Activated T-cell treated with anti-CD3 and anti-CD28 coated beads, Interleukin-2, amount 50 U/mL, for 72 hours (primary cell): ENCODE measurements around the gene SYNE4. TPM values are rescaled to one million over a fixed set of nuclear protein-coding genes. Genes with fewer than 3 reads are reported as not detected.
"Not testable (repeated sequence)": the region's sequence is repeated elsewhere in the genome, so short reads cannot be mapped to it uniquely, and the experiment has no call there.

Source experiments
- ATAC-seq, 2 donors: fragments of 150-1000 bp; cut with Tn5 transposase; replicated peaks in 1 of 2; 2 replicates each; pipeline ENCODE4 v1.10.0; 2021; ENCODE audit warnings: moderate library complexity in 2 of 2, mild to moderate bottlenecking in 1 of 2
- DNase-seq, 2 donors: peaks; one replicate each; pipeline ENCODE4 v3.0.0; 2021 to 2022; ENCODE audit warnings: mixed read lengths in 1 of 2
- H3K27ac Mint-ChIP-seq: one replicate; pipeline ENCODE4 v1.8.0; 2022; ENCODE audit warnings: mild to moderate bottlenecking, moderate library complexity, mixed read lengths
- H3K27me3 Mint-ChIP-seq: one replicate; pipeline ENCODE4 v1.8.0; 2022; ENCODE audit warnings: low read depth, mixed read lengths
- H3K36me3 Mint-ChIP-seq, 2 donors: one replicate each; pipeline ENCODE4 v1.8.0; 2022; ENCODE audit warnings: mixed read lengths in 2 of 2, mild to moderate bottlenecking in 1 of 2; ENCODE audit not compliant: insufficient read depth in 2 of 2
- H3K4me1 Mint-ChIP-seq: one replicate; pipeline ENCODE4 v1.8.0; 2022; ENCODE audit warnings: low read depth, mixed read lengths
- H3K4me3 Mint-ChIP-seq, 2 donors: one replicate each; pipeline ENCODE4 v1.8.0; 2022; ENCODE audit warnings: mild to moderate bottlenecking in 2 of 2, mixed read lengths in 2 of 2, moderate library complexity in 2 of 2
- H3K9me3 Mint-ChIP-seq, 2 donors: one replicate each; pipeline ENCODE4 v1.8.0; 2022; ENCODE audit warnings: mixed read lengths in 2 of 2
- total RNA-seq, 2 donors: library from RNA; stranded (reverse); gene quantifications; one replicate each; pipeline ENCODE4 v1.2.3, GENCODE V29; 2022

The SYNE4 gene
- total RNA-seq, 2 donors from 2014 or later: 3.3 to 4.8 TPM

- Mint-ChIP-seq H3K36me3 (peaks cover 0 to 4% of the 10 kb centered on the region in 2 donors), H3K4me1 (peaks cover 25% of the 10 kb centered on the region), H3K4me3 (no peak overlapping the region), H3K27me3 (peaks cover 10% of the 10 kb centered on the region), H3K9me3 (peaks cover 0 to 1% of the 10 kb centered on the region in 2 donors), H3K27ac (no peak overlapping the region)
- ATAC-seq (no peak), DNase-seq (no peak)
These were observed 16.7 kb downstream of the SYNE4 start for GRCh38 chr19:35991731-35992450.

- peaks cover 18% of the 10 kb centered on the region for H3K27me3 Mint-ChIP-seq
- DNase-seq: no peak
- H3K36me3 Mint-ChIP-seq: peaks cover 0 to 2% of the 10 kb centered on the region in 2 donors
These were observed 17.6 kb downstream of the SYNE4 start for GRCh38 chr19:35990771-35991730.

DNA sequence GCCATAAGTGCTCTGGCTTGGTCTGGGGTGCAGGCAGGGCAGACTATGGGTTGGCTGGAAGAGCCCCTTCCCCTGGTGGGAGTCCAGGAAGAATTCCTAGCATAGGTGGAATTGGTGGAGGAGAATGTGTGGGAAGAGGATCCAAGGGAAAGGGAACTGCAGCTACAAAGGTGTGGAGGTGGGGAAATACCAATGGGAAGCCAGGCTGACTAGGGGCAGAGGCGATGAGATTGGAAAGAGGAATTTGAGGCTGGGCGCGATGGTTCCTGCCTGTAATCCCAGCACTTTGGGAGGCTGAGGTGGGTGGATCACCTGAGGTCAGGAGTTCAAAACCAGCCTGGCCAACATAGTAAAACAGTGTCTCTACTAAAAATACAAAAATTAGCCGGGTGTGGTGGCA lies 18.5 kb downstream of the SYNE4 start:
- Mint-ChIP-seq H3K27ac (no peak overlapping the region), H3K4me1 (peaks cover 19% of the 10 kb centered on the region), H3K36me3 (peaks cover 0 to 2% of the 10 kb centered on the region in 2 donors), H3K9me3 (peaks cover 0 to 3% of the 10 kb centered on the region in 2 donors), H3K4me3 (no peak overlapping the region), H3K27me3 (peaks cover 27% of the 10 kb centered on the region)
- ATAC-seq: no peak
- no peak for DNase-seq

More at GRCh38 chr19:35990771-35991730, 17.6 kb downstream of the SYNE4 start:
- ATAC-seq: no peak
- H3K27ac Mint-ChIP-seq: no peak overlapping the region
- peaks cover 0 to 1% of the 10 kb centered on the region in 2 donors for H3K9me3 Mint-ChIP-seq
- H3K4me1 Mint-ChIP-seq: peaks cover 24% of the 10 kb centered on the region
- H3K4me3 Mint-ChIP-seq: no peak overlapping the region

DNA sequence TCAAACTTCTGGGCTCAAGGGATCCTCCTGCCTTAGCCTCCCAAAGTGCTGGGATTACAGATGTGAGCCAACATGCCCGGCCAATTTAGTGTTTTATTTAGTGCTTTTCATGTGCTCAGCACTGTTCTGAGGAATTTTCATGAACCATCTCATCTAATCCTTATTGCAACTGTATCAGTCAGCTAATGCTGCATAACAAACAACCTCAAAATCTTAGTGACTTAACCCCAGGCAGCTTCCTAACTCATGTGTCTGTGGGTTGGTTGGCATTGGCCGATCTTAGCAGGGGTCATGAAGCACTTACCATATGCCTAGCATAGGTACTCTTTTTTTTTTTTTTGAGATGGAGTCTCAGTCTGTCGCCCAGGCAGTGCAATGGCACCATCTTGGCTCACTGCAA lies 19.8 kb downstream of the SYNE4 start:
- Mint-ChIP-seq H3K27me3 (peaks cover 40% of the 10 kb centered on the region), H3K27ac (no peak overlapping the region), H3K4me3 (no peak overlapping the region), H3K4me1 (peaks cover 8% of the 10 kb centered on the region), H3K9me3 (peaks cover 0 to 3% of the 10 kb centered on the region in 2 donors), H3K36me3 (no peaks in the 10 kb centered on the region)
- DNase-seq: no peak
- ATAC-seq: no peak

DNA sequence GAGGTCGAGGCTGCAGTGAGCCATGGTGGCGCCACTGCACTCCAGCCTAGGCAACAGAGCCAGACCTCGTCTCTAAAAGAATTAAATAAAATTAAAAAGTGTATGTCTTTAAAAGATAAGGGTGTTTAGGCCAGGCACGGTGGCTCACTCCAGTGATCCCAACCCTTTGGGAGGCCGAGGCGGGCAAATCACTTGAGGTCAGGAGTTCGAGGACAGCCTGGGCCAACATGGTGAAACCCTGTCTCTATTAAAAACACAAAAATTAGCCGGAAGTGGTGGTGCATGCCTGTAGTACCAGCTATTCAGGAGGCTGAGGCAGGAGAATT lies 21.1 kb downstream of the SYNE4 start:
- no peaks in the 10 kb centered on the region for H3K36me3 Mint-ChIP-seq
- ATAC-seq: no peak
- peaks cover 8% of the 10 kb centered on the region for H3K4me1 Mint-ChIP-seq
- H3K27ac Mint-ChIP-seq: no peak overlapping the region
- DNase-seq: no peak
- peaks cover 0 to 3% of the 10 kb centered on the region in 2 donors for H3K9me3 Mint-ChIP-seq
- H3K27me3 Mint-ChIP-seq: peaks cover 40% of the 10 kb centered on the region
- peak overlapping the region in 1 of 2 donors; percentile 83 for H3K4me3 Mint-ChIP-seq

DNA sequence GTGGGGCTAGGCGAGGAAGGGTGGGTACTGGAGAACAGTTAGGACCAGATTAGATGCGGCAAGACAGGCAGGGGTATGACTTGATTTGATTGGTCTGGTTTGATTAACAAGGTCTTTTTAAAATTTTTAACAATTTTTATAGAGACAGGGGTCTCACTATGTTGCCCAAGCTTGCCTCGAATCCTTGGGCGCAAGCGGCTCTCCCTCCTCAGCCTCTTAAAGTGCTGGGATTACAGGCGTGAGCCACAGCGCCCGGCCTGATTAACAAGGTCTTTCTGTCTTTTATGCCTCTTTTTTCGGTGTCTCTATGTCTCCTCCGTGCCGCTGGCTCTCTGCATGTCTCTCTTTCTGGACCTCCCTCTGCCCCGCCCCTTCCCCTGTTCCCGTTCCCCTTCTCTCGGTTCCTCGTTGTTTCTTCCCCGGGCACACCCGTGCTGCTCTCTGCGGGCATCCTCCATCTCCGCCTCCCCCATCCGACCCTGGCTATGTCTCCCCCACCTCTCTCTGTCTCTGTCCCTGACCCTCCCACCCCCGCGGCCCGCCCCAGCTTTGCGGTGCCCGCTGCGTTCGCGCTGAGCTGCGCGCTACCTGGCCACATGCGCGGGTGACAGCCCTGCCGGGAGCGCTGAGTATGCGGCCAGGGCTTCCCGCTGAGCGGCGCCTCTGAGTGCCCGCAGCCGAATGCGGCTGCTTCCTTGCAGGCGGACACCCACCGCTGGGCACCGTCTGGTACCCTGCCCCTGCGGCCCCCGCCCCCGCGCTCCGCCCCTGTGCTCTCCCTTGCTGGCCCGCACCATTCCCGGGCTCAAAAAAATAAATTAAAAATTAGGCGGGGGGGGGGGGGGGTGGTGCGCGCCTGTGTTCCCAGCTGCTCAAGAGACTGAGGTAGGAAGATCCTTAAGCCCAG lies 21.7 kb downstream of the SYNE4 start:
- H3K36me3 Mint-ChIP-seq: no peaks in the 10 kb centered on the region
- peaks cover 0 to 3% of the 10 kb centered on the region in 2 donors for H3K9me3 Mint-ChIP-seq
- H3K4me1 Mint-ChIP-seq: peaks cover 8% of the 10 kb centered on the region
- H3K27me3 Mint-ChIP-seq: peaks cover 40% of the 10 kb centered on the region
- DNase-seq (peak; percentile 19 to 22), ATAC-seq (peak; percentile 72 to 73)
- peak overlapping the region; percentile 77 to 83 for H3K4me3 Mint-ChIP-seq
- H3K27ac Mint-ChIP-seq: no peak overlapping the region

GRCh38 chr19:35986111-35986510 lies 22.5 kb downstream of the SYNE4 start:
- ATAC-seq: no peak
- Mint-ChIP-seq H3K36me3 (no peaks in the 10 kb centered on the region), H3K27me3 (peaks cover 40% of the 10 kb centered on the region), H3K4me3 (peak overlapping the region; percentile 52 to 83), H3K9me3 (peaks cover 0 to 3% of the 10 kb centered on the region in 2 donors), H3K27ac (no peak overlapping the region), H3K4me1 (peaks cover 8% of the 10 kb centered on the region)
- DNase-seq: no peak

DNA sequence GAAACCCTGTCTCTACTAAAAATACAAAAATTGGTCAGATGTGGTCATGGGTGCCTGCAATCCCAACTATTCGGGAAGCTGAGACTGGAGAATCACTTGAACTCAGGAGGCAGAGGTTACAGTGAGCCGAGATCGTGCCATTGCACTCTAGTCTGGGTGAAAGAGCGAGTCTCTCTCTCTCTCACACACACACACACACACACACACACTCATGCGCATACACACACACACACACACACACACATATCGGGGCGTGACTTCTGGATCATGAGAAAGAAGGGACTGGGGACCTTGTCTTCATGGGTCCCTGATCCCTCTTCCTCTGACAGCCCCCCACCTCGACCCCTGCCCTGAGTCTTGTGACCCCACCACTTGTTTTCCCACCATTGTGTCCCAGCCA lies 25.4 kb downstream of the SYNE4 start:
- Mint-ChIP-seq H3K27ac (no peak overlapping the region), H3K4me1 (peaks cover 8% of the 10 kb centered on the region), H3K9me3 (peaks cover 0 to 2% of the 10 kb centered on the region in 2 donors), H3K36me3 (no peaks in the 10 kb centered on the region), H3K27me3 (peaks cover 51% of the 10 kb centered on the region), H3K4me3 (no peak overlapping the region)
- ATAC-seq: no peak
- no peak for DNase-seq

- not testable (repeated sequence) for H3K4me1 Mint-ChIP-seq, H3K9me3 Mint-ChIP-seq, H3K27ac Mint-ChIP-seq, ATAC-seq, DNase-seq, H3K36me3 Mint-ChIP-seq, H3K4me3 Mint-ChIP-seq
- H3K27me3 Mint-ChIP-seq: peaks cover 39% of the 10 kb centered on the region
These were observed 27.6 kb downstream of the SYNE4 start for GRCh38 chr19:35980997-35981396.

DNA sequence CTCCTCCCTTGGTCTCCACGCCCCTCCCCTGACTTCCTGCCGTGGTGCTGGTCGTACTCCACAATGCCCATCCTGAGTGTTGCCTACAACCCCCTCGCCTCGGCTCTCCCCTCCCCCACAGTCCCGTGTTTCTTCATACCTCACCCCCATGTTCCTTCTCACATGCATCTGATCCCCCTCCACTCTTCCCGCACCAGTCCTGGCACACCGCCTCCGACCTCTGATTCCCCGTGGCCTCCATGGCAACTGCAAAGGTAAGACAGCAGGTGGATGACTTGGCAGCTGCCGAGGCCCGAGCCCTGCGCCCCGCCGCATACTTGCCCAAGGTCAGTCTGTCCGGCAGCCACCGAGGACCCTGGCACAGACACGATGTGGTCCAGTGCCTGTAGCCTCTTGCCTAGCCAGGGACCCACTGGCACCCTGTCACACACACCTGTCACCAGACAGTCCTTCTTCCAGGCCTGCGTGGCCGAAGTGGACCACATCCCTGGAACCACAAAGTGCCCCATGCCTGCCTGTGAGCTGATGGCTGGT lies 29.7 kb downstream of the SYNE4 start:
- Mint-ChIP-seq H3K27me3 (peaks cover 18% of the 10 kb centered on the region), H3K9me3 (no peaks in the 10 kb centered on the region), H3K4me3 (no peak overlapping the region), H3K4me1 (no peaks in the 10 kb centered on the region), H3K36me3 (no peaks in the 10 kb centered on the region), H3K27ac (no peak overlapping the region)
- ATAC-seq (no peak), DNase-seq (no peak)

GRCh38 chr19:35978271-35978670 lies 30.3 kb downstream of the SYNE4 start:
- H3K9me3 Mint-ChIP-seq: no peaks in the 10 kb centered on the region
- H3K4me1 Mint-ChIP-seq: no peaks in the 10 kb centered on the region

DNA sequence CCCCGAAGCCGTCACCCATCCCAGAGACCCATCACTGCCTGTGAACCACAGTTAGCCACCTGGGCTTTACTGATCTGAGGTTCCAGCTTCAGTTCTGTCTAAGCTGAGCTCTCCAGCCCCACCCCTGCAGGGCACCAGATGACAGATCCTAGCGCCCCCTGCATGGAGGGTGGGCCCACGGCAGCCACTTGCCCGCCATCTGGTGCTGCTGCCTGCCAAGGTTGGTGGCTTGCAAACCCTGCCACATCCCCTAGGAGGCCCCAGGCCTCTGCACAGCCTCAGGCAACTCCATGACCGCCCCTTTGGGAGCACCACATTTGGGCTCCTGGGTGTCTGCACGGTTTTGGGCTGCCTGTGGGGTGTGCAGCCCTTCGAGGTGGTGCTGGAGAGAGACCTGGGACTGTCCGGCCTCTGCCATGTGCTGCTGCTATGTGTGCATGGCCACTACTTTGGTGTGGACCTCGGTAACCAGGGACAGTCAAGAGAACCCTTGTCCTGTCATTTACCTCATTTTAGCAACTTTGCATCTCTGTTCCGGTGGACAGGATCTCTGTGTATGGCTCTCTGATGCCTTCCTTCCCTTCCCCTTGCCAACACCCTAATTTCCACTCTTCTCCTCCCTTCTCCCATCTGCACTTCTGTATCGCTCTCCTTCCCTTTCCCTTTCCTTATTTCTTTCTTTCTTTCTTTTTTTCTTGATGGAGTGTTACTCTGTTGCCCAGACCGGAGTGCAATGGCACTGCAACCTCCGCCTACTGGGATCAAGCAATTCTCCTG lies 31.0 kb downstream of the SYNE4 start:
- Mint-ChIP-seq H3K27me3 (peaks cover 17% of the 10 kb centered on the region), H3K27ac (no peak overlapping the region), H3K4me3 (no peak overlapping the region), H3K9me3 (no peaks in the 10 kb centered on the region), H3K4me1 (no peaks in the 10 kb centered on the region), H3K36me3 (no peaks in the 10 kb centered on the region)
- peak; percentile 48 for DNase-seq
- peak; percentile 78 to 80 for ATAC-seq

More at GRCh38 chr19:35978271-35978670, 30.3 kb downstream of the SYNE4 start:
- H3K36me3 Mint-ChIP-seq: no peaks in the 10 kb centered on the region
- peaks cover 17% of the 10 kb centered on the region for H3K27me3 Mint-ChIP-seq
- no peak for ATAC-seq
- no peak for DNase-seq
- H3K27ac Mint-ChIP-seq: no peak overlapping the region
- no peak overlapping the region for H3K4me3 Mint-ChIP-seq
